ENCODE measurements around the gene GPATCH3.

The GPATCH3 gene

DNA sequence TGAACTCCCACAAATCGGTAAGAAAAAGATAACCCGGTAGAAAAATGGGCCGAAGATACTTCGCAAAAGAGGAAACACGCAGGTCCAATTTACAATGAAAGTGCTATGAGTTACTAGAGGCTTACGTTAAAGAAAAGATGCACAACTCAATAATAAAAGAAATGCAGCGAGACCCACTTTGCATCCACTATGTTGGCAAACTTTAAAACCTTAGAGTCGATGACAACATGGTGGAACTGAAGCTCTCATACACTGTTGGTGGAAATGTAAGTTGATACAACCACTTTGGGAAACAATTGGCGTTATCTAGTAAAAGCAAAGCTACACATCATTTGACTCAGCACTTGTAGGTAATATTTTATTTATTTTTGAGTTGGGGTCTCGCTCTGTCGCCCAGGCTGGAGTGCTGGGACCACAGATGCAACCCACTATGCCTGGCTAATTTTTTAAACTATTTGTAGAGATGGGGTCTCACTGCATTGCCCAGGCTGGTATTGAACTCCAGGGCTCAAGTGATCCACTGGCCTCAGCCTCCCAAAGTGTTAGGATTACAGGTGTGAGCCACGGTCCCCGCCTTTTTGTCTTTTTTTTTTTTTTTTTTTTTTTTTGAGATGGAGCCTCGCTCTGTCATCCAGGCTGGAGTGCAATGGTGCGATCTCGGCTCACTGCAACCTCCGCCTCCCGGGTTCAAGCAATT, 696 bp upstream of the GPATCH3 start:
- TF ChIP-seq, protein P1, sequence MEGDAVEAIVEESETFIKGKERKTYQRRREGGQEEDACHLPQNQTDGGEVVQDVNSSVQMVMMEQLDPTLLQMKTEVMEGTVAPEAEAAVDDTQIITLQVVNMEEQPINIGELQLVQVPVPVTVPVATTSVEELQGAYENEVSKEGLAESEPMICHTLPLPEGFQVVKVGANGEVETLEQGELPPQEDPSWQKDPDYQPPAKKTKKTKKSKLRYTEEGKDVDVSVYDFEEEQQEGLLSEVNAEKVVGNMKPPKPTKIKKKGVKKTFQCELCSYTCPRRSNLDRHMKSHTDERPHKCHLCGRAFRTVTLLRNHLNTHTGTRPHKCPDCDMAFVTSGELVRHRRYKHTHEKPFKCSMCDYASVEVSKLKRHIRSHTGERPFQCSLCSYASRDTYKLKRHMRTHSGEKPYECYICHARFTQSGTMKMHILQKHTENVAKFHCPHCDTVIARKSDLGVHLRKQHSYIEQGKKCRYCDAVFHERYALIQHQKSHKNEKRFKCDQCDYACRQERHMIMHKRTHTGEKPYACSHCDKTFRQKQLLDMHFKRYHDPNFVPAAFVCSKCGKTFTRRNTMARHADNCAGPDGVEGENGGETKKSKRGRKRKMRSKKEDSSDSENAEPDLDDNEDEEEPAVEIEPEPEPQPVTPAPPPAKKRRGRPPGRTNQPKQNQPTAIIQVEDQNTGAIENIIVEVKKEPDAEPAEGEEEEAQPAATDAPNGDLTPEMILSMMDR (IDR thresholded peaks at IDR 0.05; ENCODE audit: insufficient read depth, low read depth, low read length, missing control alignments), result no peak
- no peak for DNase-seq (ENCODE audit: low read depth)
- H3K4me3 ChIP-seq (ENCODE audit: low read depth, low read length), result peak overlapping the region; percentile 96

DNA sequence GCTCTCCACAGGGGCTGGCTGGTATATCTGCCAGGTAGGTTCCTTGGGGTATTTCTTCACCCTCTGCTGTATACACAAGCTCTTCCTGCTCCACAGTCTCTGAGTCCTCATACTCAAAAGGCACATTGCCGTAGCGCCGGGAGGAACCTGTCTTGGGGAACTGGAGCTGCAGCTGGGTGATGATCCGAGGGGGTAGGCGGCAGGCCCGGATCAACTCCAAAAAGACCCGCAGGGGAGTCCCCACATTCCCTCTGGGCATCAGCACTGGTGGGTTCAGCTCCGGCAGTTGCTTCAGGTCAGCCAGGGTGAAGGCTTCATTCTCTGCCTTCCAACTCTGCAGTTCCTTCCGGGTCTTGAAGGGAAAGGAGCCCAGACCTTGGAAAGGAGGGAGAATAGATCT, 2.9 kb downstream of the GPATCH3 start:
- DNase-seq (ENCODE audit: low read depth), result no peak
- H3K4me3 ChIP-seq (ENCODE audit: low read depth, low read length), result no peak overlapping the region
- TF ChIP-seq, protein P1 (IDR thresholded peaks at IDR 0.05; ENCODE audit: insufficient read depth, low read depth, low read length, missing control alignments), result no peak

DNA sequence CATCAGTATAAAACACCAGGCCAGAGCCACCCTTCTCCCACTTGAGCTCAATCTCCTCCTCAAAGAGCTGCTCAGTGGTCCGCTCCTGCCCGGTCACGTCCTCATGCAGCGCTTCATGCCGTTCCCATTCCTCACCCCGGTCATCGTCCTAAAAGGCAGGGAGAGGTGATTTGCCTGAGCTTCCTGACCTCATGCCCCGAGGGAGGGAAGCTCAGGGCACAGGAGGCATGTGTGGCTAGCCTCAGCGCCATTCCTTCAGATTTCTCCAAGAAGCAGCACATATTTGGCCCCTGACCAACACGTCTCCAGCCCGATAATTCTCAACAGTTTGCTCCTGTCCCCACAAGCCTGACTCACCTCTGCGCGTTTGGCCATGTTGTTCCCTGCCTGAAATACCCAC, 6.0 kb downstream of the GPATCH3 start:
- TF ChIP-seq, protein P1 (IDR thresholded peaks at IDR 0.05; ENCODE audit: insufficient read depth, low read depth, low read length, missing control alignments), result no peak
- no peak overlapping the region for H3K4me3 ChIP-seq (ENCODE audit: low read depth, low read length)
- no peak for DNase-seq (ENCODE audit: low read depth)

DNA sequence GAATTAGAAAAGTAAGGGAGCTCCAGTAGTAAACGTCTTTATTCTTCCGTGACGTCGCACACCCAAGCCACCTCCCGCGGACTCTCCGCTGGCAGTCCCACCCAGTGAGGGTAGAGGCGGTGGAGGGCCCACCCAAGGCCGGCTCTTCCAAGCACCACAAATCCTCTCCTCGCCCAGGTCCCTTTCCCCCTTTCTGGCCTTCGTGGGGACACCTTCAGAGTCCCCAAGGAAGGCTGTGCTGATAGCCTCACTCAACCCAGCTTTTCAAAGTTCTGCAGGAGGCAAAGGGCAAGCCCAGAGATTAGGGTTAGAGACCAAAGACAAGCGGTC, 9.8 kb downstream of the GPATCH3 start:
- TF ChIP-seq, protein P1 (IDR thresholded peaks at IDR 0.05; ENCODE audit: insufficient read depth, low read depth, low read length, missing control alignments), result no peak
- peak overlapping the region; percentile 80 for H3K4me3 ChIP-seq (ENCODE audit: low read depth, low read length)
- no peak for DNase-seq (ENCODE audit: low read depth)

- TF ChIP-seq, protein P1 (IDR thresholded peaks at IDR 0.05; ENCODE audit: insufficient read depth, low read depth, low read length, missing control alignments), result no peak
- peak within 1 kb of the TSS; percentile 80 for H3K4me3 ChIP-seq (ENCODE audit: low read depth, low read length)
- peak; percentile 88 for DNase-seq (ENCODE audit: low read depth)
These were observed 10.5 kb downstream of the GPATCH3 start, which contains the start of gene GPN2 for GRCh38 chr1:26889551-26890466. GPN2 (minus strand) TSS chr1:26890283; CDS start chr1:26890096, 187 bp downstream.

GRCh38 chr1:26888231-26888630, 12.0 kb downstream of the GPATCH3 start:
- TF ChIP-seq, protein P1 (IDR thresholded peaks at IDR 0.05; ENCODE audit: insufficient read depth, low read depth, low read length, missing control alignments), result no peak
- no peak overlapping the region for H3K4me3 ChIP-seq (ENCODE audit: low read depth, low read length)
- DNase-seq (ENCODE audit: low read depth), result no peak

All from GM12865 (cell line).